Activated CD4-positive, CD25-positive, alpha-beta regulatory T cell treated with anti-CD3 and anti-CD28 coated beads, Interleukin-2, amount 50 U/mL, for 24 hours (primary cell): ENCODE measurements around the gene AKAP4.

ENCODE experiments used
- ATAC-seq, 2 donors: fragments of 150-1000 bp; cut with Tn5 transposase; one replicate each; pipeline ENCODE4 v1.10.0; 2021; ENCODE audit warnings: mild to moderate bottlenecking in 1 of 2, moderate library complexity in 1 of 2

The AKAP4 gene, protein sequence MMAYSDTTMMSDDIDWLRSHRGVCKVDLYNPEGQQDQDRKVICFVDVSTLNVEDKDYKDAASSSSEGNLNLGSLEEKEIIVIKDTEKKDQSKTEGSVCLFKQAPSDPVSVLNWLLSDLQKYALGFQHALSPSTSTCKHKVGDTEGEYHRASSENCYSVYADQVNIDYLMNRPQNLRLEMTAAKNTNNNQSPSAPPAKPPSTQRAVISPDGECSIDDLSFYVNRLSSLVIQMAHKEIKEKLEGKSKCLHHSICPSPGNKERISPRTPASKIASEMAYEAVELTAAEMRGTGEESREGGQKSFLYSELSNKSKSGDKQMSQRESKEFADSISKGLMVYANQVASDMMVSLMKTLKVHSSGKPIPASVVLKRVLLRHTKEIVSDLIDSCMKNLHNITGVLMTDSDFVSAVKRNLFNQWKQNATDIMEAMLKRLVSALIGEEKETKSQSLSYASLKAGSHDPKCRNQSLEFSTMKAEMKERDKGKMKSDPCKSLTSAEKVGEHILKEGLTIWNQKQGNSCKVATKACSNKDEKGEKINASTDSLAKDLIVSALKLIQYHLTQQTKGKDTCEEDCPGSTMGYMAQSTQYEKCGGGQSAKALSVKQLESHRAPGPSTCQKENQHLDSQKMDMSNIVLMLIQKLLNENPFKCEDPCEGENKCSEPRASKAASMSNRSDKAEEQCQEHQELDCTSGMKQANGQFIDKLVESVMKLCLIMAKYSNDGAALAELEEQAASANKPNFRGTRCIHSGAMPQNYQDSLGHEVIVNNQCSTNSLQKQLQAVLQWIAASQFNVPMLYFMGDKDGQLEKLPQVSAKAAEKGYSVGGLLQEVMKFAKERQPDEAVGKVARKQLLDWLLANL

DNA sequence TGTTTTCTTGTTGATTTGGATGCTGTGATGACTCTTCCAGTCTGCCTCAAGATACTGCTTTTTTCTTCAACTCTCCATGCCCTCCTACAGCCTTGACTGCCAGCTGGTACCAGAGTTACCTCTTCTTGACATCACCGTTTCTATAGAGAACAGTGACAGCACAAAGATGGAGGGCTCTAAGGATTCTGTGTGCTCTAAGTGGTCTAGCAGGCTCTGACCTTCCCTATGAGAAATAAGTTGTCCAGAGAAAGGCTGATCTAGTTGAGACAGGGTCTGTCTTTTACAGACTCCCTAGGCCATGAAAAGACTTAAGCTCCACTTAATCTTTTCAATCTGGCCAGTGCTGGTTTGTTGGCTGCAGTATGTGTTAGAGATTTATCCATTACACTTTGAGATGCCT lies at the start of gene AKAP4:
AKAP4 (minus strand) TSS at position 101 of the 400 bp plus-strand sequence. CDS start 118 bp downstream, outside the sequence.
- no peak for ATAC-seq

DNA sequence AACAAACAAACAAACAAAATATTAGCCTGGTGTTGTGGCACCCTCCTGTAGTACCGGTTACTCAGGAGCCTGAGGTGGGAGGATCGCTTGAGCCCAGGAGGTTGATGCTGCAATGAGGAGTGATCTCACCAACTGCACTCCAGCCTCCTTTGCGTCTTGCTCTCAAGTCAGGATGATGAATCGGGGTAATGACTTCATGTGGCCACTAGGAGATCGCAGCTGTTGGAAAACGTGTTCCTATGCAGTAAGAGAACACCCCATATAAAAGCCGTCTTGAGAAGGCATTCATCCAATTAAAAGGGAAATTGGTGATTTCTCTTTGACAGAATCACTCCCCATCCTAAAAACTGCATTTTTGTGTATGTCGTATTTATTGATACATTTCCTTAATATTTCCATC lies 10.7 kb upstream of the AKAP4 start:
- ATAC-seq = no peak

DNA sequence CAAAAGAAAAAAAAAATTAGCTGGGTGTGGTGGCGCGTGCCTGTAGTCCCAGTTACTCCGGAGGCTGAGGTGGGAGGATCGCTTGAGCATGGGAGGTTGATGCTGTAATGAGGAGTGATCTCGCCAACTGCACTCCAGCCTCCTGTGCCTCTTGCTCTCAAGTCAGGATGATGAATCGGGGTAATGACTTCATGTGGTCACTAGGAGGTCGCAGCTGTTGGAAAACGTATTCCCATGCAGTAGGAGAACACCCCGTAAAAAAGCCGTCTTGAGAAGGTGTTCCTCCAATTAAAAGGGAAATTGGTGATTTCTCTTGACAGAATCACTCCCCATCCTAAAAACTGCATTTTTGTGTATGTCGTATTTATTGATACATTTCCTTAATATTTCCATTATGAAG lies 5.9 kb upstream of the AKAP4 start:
- no peak for ATAC-seq

DNA sequence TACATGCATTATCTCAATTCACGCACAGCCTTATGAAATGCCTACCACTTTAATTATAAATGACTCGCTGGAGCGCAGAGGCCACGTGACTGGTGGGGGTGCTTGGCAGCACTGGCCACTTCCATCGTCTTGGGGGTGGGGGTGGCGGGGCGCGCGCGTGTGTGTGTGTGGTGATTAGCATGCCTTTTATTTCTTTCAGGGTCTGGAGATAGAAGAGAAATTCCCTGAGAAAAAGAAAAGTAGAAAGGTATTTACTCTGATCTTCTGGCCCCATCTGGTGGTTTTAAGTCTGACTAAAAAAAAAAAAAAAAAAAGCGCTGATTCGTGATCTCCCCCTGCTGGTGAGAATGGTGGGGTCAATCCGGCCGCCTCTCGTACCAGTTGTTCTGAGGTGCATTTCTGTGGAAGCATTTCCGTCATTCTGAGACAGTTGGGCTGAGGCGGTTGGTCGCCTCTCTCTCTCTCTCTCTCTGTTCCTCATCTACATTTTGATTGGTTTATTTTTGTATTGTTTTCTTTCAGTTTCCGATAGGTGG lies 3.6 kb upstream of the AKAP4 start, which contains the start of gene CCNB3:
CCNB3 (plus strand) TSS at position 402 of the 536 bp plus-strand sequence. CDS start 80,399 bp downstream, outside the sequence.
- peak; percentile 97 to 98 for ATAC-seq

DNA sequence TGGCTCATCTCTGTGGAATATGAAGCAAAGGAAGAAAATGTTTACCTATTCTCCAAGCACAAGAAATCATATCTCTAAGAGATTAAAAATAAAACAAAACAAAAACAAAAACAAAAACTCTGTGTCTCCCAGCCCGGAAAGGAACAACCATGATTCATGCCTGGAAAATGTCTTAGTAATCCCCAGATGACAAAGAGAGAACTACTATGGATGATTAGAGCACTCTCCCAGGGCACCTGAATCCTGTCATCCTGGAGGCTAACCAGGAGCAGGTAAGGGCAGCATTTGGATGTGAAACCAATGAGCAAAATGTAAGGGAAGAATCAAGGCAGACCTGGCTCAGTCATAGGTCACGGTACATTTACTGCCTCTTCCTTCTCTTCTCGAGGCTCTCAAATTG lies 1.7 kb upstream of the AKAP4 start:
- ATAC-seq = no peak

DNA sequence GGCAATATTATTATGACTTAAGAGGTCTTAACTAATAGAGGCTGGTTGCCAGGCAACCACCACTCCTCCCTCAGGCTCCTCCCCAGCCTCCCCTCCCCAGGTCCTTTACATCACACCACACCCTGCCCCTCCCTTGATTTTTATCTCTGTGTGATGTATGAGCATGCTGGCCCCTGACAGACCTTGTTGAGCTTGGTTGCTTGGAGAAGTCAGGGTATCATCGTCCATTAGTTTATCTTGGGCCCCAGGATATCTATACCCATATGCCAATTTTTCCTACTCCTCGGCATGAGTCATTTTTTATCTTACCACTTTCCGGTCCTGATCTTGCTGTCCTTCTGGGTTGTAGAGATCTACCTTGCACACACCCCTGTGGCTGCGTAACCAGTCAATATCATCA lies 2.5 kb downstream of the AKAP4 start:
- no peak for ATAC-seq

DNA sequence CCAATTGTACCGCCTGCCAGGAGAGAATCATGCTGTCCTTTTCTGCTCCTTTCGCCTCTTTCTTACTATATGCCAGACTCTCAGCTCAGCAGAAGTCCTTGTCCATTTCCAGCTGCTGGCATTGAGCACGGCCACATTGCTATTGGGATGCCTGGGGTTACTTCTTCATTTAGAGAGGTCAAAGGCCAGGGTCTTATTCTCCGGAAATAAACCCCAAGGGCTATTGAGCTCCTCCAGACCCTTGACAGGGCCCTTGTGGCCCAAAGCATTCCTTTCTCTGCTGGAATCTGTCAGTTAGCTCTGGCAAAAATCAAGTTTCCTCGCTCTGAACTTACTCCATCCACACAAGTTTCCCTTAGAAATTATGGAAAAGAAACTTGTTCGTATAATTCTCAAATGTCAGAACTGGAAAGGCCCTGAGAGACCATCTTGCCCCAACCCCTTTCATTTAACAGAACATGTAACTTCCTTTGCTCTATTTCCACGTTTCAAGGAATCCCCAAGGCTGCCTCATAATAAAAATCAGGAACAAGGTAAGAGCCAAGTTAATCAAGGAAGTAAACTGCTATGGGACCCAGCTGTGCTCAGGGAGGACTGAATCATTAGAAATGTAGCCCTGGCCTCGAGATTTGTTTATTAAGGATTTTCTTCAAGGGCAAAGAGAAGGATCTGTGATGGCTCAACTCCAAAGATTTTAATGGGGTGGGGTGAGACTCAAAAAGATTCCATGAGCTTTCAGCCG lies 11.8 kb downstream of the AKAP4 start:
- no peak for ATAC-seq

DNA sequence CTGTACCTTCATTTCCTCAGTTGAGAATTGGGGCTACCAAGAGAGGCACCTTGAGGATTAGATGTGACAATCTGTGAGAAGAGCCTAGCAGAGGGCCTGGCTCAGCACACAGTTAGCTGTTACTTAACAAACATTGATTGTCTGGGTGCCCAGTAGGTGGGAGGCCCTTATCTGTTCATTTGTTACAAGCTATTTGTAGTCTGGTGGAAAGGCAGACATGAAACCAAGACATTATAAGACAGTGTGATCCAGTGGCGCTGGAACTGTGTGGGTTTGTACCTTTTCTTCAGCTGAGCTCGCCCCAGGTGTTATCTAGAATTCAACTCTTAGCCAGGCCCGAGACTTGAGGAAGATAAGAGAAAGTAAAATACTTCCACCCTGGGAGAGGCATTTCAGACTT lies 16.9 kb downstream of the AKAP4 start:
- no peak for ATAC-seq

DNA sequence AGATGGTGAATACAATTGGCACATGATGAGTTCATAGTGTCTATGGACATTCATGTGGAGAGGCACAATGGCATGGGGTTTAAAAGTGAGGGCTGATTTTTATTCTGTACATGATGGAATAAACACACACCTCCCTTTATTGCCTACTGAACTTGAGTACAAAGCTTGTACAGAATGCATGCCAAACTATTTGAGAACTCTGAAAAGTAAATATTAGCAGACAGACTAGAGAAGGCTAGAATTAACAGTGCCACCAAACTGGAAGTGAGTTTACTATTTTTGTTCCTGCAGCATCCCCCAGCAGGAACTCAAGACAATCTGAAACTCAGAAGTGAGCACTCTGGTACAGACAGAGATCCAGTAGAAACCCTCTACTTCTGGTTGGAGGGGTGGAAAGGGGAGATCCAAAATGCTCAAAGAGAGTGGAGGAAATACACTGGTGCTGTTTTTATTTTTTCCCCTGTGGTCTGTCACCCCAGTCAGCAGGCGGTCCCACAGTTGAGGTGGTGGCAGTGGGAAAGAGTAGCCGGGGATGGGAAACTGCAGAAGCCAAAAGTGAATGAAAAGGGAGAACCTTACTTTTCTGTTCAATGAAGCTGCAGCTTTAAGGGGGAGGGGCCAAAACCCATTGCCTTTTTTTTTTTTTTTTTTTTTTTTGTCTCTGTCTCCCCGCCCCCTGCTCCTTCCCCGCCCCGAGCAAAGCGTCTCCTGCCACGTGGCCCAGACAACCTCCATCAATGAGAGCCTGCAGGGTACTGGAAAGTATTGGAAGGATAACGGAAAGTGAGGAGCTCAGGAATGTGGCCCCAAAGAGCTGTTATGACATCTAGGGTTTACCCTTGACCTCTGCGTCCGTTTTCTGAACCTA lies 20.5 kb downstream of the AKAP4 start:
- no peak for ATAC-seq

DNA sequence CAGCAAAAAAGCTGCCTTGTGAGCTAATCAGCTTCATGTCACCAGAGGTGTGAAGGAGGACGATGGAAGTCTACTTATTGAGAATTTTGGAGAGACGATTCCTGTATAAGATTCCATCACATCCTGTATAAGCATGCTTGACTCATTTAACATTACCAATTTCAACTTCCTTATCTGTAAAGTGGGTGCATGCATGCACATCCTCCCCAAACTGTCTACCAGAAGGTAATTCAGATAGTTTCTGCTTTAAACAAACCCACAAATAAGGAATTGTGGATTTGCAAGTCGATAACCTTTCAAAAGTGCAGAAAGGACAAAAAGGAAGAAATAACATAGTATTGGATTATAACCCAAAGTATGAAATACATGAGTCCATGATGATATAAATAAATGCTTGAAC lies 31.1 kb downstream of the AKAP4 start:
- ATAC-seq = no peak

DNA sequence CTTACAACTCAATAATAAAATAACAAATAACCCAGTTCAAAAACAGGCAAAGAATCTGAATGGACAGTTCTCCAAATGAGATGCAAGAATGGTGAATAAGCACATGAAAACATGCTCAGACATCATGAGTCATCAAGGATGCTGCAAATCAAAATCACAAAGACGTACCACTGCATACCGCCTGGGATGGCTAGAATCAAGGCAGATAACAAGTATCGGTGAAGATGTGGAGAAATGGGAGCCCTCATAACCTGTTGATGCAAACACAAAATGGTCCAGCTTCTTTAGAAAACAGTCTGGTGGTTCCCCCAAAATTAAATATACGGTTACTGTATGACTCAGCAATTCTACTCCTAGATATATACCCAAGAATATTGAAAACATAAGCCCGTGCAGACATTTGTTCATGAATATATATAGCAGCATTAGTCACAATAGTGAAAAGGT lies 32.5 kb downstream of the AKAP4 start:
- peak in 1 of 2 donors; percentile 53 for ATAC-seq

DNA sequence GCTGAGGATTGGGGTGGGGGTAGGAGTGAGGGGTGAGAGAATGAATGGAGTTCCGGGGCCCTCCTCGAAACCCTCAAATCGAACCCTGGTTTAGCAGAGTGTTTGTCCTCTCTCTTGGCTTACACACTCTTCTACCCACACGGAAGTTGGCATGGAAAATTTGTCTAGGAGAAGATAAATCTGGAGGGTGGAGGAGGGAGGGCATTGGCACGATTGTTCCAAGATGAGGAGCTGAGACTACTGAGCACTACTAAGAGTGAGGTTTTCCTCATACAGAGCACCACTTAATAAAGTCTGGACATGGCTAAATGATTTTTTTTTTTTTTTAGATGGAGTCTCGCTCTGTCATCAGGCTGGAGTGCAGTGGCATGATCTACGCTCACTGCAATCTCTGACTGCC lies 33.4 kb downstream of the AKAP4 start:
- ATAC-seq = no peak

DNA sequence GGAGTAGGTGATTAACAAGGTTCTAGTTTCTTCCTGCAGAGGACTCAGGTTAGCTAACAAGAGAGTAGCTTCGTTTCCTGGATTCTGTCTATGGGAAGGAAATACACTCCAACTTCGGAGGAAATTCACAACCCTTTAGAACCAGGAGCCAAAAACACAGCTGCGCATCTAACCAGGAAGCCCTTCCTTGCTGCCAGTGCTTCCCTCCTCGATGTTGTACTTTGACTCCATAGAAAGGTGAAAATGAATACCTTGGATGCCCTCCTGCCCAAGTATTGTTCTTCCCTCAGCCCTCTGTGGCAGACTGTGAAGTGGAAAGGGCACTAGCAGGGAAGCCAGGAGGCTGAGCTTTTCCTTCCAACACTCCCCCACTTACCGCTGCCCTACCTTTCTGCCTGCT lies 35.1 kb downstream of the AKAP4 start:
- no peak for ATAC-seq

DNA sequence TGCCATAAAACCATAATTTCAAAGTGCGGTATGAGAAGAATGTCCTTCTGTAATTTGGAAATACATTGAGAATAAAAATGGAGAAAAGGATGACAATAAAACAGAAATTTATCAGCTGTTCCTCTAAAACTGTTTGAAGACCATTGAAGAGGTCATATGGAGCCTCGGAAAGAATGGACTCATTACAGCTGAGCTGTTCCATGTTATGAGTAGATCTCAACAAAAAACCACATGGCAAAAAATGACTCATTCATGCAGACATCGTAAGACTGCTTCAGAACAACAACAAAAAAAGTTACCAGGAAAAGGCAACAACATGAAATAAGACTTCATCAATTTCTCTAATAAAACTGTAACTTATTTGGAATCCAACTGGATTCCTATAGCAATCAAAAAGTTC lies 39.7 kb downstream of the AKAP4 start:
- ATAC-seq = no peak

DNA sequence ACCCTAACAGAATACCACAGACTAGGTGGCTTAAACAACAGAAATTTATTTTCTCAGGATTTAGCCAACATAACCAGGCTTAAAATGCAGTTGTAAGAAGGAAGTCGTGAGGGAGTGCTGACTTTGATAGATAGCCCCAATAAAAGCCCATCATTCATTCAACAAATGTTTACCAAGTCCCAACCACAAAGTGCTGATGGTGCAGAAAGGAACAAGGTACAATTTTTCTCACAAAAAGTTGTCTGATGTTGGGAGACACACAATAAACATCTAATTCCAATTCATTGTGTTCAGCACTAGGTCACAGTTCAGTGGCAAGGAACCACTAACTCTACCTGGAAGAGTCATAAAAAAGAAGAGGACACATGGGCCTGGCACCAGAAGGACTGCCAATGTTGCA lies 42.2 kb downstream of the AKAP4 start:
- no peak for ATAC-seq

DNA sequence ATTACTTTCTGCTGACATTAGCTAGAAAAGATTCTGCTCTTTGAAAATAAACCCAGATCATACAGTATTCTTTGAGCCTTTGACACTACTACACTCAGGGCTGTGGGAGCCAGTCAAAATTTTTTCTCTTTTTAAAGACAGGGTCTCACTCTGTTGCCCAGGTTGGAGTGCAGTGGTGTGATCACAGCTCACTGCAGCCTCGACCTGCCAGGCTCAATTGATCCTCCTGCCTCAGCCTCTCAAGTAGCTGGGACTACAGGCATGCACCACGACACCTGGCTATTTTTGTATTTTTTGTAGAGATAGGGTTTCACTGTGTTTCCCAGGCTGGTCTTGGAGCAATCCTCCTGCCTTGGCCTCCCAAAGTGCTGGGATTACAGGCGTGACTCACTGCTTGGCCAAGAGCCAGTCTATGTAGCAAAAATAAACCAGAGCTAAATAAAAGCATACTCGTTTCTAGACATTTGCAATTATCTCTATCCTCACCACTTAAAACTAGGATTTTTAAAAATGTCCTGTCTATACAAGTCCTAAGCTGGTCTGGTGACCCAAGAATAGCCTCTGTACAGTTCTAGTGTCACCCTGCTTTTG lies 43.2 kb downstream of the AKAP4 start:
- ATAC-seq = no peak

DNA sequence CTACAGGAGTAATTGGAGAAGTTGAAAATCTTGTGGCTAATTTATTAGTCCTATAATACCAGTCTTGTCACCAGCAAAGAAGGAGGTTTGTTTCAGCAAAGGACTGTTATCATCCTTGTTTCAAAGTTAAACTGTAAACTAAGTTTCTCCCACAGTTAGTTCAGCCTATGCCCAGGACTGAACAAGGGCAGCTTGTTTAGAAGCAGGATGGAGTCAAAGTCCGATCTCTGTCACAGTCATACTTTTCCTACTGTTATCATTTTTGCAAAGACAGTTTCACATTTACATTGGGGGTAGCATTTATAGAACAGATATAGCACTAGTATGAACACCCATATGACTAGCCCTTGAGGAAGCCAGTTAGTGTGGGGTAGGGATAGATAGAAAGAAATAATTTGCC lies 46.4 kb downstream of the AKAP4 start:
- ATAC-seq = no peak

DNA sequence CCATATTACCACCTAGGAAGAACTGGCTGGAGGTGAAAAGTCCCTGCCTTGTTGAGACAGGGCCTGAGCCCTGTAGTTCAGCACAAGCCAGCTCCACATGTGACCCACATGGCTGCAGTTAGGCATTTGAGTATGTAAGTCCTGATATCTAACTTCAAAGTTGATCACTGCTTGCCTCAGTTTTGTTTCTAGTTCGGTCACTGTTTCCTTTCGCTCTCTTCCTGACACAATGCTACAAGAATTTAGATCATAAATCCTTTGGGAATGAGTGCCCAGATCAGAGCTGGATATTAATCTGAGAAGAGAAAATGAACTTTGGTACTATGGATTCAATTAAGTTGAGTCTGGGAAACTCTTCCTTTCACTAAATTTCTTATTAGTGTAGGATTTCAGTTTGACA lies 48.4 kb downstream of the AKAP4 start:
- no peak for ATAC-seq

DNA sequence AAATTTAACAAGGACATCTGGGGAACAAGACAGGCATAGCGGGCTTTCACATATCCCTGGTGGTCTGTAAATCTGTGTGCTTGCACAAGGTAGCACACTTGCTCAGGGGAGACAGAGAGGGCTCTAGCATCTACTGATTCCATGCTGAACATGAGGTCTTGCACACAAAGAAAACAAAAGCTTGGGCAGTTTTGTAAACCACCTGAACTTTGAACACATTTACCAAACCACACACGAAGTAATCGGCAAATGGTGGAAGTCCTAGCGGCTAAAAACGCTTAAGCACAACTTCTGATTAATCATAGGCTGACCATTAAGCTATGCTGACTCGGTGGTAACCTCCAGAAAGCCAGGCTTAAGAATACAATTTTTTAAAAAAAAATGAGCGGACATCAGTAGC lies 52.8 kb downstream of the AKAP4 start:
- ATAC-seq = no peak
